ENCODE data around the gene ARHGEF3.

ARHGEF3 gene, protein sequence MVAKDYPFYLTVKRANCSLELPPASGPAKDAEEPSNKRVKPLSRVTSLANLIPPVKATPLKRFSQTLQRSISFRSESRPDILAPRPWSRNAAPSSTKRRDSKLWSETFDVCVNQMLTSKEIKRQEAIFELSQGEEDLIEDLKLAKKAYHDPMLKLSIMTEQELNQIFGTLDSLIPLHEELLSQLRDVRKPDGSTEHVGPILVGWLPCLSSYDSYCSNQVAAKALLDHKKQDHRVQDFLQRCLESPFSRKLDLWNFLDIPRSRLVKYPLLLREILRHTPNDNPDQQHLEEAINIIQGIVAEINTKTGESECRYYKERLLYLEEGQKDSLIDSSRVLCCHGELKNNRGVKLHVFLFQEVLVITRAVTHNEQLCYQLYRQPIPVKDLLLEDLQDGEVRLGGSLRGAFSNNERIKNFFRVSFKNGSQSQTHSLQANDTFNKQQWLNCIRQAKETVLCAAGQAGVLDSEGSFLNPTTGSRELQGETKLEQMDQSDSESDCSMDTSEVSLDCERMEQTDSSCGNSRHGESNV

DNA sequence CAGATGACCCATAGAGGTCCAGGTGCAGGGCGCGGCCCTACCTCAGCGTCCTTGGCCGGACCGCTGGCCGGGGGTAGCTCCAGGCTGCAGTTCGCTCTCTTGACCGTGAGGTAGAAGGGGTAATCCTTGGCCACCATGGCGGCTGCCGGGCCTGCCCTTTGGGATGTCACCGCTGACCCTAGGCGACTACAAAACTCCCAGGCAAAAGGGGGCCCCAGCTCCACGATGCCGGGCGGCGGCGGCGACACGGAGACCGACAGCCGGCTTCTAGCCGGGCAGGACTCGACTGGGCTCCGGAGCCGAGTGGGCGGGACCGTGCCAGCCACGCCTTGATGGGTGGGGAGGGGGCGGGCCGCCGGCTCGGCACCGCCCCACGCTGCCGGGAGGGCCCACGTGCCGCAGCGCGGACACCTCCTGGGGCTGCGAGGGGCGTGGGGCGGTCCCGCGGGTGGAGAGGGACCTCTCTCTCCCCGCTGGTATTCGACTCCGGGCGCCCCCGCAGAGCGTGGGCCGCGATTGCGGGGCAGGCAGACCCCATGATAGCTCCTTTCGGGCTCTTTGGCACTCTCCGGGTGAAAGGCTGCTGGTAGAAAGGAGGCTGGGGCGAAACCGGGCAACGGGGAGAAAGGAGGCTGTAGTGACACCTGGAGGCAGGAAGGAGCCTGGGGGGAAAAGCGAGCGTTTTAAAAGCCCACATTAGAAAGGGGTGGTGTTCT lies at the start of gene ARHGEF3:
Gene ARHGEF3, minus strand, starts transcription at position 288 of the 716 bp plus-strand sequence. Its CDS starts 151 bp downstream, at position 137.
- DNase-seq (ENCODE audit: low read depth) = no peak

DNA sequence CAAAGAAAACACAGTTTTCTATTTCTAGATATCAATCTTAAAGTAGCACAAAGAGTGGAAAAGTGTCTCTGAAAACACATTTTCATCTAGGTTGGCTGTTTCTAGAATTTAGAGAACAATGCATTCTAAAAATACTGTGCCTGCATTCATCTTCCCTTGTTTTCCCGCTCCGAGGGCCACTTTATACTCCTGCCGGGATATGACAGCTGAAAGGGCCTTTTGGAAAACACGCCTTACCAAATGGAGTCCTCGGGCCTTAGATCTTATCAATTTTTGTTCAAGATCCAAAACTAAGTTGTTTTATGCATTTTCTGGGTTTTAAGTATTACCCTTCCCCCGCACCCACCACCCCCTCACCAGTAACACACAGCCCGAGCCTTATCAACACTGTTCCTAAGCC lies 47.9 kb upstream of the ARHGEF3 start:
- no peak for DNase-seq (ENCODE audit: low read depth)

DNA sequence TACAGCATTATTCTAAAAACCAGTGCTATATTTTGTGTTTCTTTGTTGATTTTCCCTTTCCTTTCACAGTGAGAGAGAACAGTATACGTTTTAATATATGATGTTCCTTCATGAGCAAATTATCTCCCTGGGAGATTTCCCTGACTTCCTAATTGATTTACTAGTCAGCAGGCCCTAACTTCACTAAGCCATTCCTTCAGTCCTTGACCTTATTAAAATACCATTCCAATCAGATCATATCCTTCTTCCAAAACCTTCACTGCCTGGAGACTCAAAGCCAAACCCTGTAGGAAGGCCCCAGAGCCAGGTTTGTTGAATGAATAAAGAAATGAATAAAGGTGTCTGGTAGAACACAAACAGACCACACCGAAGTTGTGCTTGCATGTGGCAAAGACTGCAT lies 43.8 kb upstream of the ARHGEF3 start:
- DNase-seq (ENCODE audit: low read depth) = no peak

DNA sequence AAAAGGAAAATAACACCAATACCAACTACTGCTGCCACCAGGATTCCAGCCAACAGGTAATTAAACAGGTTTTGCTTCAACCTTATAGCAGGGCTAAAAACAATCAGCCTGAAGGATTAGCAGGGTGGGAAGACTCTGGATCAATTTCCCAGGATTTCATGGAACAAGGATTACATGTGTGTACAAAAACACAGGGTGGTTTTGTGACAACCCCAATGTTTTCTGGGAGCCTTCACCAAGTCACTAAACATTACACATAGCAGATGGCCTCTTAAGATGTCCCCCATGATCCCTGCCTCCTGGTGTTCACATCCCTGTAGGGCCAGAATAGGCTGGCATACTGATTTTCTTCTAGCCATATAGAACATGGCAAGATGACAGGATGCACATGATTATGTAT lies 42.8 kb upstream of the ARHGEF3 start:
- DNase-seq (ENCODE audit: low read depth) = no peak

DNA sequence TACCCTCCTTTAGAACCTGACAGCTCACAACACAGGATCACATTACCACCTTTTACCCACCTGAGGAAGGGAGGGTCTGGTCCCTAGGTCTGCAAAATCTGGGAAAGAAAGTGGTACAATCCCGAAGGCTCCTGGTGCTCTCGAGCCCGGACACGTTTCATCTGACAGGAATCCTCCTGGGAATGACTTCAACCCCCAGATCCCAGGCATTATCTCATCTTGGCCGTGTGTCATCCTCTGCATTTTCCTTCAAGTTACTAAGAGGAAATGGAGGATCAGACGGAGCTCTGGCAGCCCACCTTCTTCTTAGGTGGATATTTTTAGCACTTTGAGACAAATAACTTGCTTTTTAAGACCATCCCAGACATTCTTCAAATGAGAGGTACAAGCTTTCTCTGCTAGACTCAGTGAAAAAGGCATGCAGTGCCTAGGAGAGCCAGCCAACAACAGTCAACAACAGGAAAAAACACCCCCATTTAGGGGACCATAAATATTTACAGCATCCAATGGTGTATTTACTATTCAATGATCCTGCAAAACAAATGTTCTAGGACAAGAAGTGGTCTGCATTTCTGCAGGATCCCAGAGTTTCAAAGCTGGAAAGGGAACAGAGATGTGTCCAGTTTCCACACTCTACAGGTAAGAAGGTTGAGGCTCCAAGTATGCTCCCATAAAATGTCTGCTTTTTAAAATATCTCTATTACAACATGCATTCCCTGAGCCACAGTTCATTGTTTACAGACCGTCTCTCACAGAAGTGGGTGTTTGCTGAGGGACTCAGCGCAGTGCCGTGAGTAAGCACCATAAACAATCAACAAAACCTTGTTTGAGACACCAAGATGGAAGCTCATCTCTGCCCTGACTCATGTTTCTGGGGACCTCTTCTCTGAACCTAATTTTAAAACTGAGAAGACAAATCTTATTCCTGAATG lies 38.3 kb upstream of the ARHGEF3 start:
- DNase-seq (ENCODE audit: low read depth) = no peak

DNA sequence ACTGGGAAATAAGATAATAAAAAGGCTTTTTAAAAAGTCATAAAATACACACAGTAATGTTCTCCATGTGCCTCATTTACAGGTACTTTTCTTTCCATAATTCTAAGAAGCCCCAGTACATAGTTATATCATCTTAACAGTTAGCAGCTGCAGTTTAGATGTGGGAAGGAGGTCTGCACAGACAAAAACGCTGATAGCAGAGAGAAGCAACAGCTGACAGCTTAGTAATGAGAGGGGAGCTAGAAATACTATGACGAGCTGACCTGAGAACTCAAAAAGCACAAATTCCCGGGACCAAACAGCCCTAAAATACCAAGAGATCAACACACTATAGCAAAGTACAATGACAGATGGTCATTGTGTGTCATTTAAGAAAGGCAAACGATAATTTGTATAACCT lies 36.7 kb upstream of the ARHGEF3 start:
- DNase-seq (ENCODE audit: low read depth) = no peak

DNA sequence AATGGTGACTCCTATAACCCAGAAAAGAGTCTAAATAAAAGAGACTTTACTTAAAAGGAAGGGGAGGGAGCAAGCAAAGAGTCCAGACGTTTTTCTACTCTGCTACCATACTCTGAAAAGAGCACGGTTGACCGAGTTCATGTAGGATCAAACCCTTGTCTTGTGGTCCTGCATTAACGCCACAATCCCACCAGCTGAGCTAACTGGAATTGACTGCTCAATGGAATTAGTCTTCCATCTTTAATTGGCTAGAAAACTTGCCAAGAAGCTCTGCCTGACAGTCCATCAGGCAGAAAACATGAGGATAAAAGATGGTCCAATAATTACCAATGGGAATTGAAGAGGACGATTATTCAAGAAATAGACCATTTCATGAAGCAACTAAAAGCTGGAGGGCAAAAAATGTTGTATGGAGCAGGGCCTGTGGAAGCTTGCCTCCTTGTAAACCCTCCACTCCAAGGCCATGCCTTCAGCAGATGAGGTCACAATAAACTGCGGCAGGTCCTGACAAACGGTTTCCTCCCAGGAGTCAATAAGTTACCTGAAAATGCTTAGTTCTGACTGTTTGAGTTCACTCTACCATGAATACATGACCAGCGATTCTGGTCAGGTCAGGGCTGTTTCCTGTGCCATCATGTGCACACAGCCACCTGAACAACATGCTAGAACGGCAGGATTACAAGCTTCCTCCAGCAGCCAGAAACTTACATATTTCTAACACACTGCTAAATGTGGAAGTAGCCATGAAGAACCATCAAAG lies 35.6 kb upstream of the ARHGEF3 start:
- DNase-seq (ENCODE audit: low read depth) = no peak

DNA sequence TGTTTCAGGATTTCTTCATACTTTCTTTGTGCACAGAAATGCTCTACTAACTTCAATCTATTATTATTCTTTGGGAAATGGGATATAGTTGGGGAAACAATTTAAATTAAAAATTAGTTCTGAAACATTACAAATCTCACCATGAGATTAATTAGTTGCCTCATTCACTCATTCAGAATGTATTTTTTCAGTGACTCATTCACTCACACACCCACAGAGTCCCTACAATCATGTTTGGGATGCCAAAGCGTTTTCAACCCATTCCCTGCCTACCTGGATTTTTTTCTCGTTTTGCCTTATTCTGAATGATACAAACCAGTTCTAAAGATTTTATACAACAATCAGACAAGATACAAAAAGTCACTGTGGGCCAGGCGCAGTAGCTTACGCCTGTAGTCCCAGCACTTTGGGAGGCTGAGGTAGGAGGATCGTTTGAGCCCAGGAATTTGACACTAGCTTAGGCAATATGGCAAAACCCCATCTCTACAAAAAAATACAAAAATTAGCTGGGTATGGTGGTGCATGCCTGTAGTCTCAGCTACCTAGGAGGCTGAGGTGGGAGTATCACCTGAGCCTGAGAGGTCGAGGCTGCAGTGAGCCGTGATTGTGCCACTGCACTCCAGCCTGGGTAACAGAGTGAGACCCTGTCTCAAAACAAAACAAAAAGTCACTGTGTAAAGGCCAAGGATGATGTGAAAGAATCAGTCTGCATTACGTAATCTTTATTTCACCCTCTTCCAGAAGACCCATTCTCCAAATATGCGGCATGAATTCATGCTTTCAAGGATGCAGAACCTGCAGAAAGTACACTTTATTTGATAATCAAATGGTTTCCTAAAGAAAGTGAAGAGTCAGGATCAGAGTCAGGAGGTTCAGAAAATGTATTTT lies 34.8 kb upstream of the ARHGEF3 start:
- DNase-seq (ENCODE audit: low read depth) = no peak

DNA sequence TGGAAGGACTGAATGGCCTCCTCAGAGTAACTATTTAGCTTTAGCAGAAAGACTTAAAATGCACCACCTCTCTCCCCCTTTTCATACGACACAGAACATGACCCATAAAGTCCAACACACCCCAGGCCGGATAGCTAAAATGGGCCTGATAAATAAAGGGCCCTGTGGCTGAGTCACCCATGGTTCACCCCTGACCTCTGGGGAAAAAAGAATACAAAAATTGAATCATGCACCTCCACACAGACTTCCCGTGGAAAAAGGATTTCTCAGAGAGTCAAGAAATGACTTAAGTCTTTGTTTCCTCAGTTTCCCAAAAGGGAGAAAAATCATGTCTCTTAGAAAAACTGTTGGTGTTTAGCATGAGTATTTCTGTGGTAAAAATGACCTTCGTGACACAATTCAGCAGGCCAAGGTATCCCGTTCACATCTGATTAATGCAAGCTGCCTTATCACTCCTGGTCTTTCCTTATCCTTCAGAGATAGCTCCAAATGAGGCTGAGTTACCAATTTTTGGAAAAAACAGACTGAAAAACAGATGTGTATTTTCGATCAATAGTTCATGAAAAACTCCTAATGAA lies 34.0 kb upstream of the ARHGEF3 start:
- no peak for DNase-seq (ENCODE audit: low read depth)

DNA sequence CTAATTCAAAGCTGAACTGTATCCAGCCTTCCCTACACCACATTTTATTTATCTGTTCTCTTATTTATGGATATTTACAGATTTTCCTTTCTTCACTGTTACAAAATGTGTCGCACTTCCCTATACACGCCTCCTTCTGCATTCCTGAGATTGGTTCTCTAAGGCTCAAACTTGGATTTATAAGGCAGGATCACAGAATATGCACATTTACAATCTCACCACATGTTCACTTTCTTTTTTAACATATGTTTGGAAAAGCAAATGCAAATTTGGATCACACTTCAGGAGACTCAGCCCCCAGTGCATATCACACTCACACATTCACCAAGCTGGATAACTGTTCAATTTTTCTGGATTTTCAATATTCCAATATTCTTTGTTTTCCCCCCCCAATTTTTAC lies 31.8 kb upstream of the ARHGEF3 start:
- no peak for DNase-seq (ENCODE audit: low read depth)

DNA sequence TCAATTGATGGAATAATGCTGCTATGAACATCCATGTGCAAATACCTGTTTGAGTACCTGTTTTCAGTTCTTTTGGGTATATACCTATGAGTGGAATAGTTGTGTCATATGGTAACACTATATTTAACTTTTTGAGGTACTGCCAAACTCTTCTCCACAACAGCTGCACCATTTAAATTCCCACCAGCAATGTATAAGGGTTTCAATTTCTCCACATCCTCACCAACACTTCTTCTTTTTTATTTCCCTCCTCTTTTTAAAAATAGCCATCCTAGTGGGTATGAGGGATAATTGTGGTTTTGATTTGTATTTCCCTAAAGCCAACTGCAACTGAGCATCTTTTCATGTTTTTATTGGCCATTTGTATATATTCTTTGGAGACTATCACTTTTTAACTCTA lies 31.3 kb upstream of the ARHGEF3 start:
- DNase-seq (ENCODE audit: low read depth) = no peak

DNA sequence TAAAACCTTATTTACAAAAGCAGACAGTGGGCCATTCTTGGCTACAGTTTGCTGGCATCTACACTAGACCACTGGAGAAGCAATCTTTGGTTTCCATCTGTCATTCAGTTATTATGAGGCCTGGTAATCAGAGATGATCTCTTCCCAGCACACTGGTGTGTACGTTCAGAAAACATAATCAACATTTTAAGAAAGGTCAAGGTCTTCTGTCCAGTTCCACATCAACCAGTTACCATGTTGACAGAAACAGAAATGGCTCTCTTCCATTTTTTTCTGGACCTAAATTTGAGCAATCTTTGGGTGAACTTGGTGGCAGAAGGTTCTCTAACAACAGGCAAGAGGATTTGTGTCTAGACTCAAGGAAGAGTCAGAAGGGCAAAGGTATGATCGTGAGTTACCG lies 29.8 kb upstream of the ARHGEF3 start:
- DNase-seq (ENCODE audit: low read depth) = no peak

DNA sequence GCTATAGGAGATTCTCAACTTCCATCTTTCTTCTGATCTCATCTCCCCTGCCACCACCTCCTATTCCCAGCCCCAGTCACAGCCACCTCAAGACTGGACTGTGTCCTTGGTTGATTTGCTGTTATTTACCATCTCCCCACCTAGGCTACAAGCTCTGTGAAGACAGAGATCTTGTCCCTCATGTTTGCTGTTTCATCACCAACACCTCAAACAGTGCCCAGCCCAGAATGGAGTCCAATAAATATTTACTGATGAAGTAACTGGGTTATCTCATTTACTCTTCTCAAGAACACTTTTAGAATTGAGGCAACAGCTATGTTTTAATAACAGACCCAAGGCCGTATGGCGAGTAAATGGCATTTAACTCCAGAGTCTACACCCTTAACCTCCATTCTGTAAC lies 29.1 kb upstream of the ARHGEF3 start:
- no peak for DNase-seq (ENCODE audit: low read depth)

DNA sequence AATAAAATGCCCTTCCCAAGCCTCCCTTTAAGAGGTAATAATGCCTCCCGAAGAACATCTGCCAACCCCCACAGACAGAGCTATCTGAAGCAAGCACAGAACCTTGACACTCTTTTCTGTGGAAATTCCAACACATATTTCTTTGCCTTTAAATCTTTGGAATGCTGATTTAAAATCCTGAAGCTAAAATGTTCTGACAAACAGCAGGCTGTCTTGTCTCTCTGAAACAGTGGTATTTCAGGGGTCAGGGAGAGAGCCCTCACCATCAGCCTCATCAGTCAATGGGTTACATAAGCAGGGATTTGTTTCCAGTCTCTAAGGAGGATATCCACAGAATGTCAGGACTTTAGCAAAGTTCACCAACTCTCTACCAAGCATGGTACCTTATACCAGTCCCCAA lies 27.8 kb upstream of the ARHGEF3 start:
- no peak for DNase-seq (ENCODE audit: low read depth)

DNA sequence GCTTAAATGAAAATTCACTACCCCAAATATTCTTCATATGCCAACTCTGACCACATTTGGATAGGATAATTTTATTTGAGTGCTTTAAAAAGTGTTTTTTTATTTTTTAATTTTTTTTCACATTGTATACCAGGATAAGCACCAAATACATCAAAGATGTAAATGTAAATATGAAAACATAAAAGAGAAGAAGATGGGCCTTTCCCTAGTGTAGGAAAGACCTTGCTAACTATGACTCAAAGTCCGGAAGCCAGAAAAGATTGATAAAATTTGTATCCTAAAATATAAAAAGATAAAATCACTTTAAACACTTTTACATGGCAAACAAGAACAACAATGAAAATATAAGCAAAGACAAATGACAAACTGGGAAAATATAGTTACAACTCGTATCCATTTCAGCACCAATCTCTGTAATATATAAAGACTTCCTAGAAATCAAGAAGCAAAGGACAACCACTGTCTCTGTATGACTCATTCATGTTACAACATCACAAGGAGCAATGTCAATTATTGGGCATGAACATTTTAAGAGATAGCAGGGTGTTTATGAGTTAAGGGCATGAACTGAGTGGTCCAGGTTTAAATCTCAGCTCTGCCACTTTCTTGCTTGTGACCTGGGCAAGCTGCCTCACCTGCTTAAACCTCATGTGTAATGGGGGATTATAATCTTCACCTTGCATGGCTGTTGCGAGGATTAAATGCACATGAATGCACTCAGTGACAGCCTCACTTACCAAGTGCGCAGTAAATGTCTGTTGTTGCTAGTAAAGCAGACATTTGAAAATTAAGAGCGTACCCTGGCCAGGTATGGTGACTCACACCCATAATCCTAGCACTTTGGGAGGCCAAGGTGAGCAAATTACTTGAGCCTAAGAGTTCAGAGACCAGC lies 25.3 kb upstream of the ARHGEF3 start:
- no peak for DNase-seq (ENCODE audit: low read depth)

DNA sequence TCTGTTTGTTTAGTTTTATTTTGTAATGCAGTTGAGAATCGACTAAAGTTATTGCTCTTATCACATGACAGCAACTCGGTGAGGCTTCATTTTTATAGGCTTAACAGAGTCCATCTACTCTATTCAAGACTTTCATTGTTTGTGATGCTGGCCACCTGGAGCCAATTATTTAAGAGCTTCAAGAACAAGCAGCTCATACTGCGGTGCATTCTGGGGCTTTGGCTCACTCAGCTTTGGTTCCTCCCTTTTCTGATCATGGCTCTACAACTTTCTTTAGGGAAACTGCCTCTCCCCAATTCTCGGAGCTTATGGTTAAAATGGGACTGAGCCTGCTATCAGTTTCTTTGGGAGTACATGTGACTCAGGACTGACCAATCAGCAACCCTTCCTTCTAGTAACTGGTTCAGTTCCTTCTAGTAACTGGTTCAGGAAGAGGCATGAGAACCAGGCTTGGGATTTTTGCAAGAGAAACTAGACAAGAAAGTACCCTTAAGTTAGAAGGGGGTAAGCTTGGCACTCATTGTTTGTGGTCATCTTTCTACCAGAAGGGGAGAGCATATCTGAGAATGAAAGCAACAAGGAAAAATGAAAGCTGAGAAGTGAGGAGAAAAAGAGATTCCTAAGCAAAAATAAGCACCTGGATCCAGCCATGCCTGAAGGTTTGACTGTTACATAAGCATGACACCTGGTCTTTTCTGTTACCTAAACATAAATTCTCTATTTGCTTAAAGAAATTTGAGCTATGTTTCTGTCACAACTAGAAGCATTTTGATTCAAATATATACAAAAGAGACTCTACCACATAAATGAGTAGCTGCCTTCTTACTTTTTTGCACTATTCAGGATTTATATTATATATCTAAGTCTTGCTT lies 24.1 kb upstream of the ARHGEF3 start:
- DNase-seq (ENCODE audit: low read depth) = no peak

DNA sequence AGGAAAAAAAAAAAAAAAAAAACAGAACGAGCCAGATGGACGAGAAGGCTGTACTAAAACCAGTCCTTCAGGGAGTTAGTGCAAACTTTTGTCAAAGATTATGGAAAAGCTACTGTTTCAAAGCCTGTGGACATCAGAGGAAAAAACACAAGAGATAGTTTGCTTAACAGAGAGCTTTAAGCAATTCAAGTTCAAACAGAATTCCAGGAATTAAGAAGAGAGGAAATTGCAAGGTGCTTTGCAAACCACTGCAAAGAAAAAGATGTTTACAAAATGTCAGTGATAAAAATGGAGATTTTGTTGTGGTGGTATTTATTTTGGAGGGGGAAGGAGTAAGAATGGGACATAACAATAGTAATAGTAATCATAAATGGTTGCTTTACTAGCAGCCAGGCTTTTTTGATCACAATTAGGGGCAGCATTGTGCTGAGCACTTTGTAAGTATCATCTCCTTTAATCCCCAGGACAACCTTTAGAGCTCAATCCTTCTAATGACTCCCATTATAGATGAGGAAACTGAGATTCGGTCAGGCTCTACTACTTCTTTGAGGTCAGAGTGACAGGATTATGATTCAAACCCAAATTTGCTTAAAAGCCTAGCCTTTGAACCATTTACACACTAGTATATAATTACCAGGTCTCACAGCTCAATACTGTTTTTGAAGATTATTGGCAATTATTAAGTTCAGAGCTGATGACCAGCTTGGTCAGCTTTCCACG lies 22.4 kb upstream of the ARHGEF3 start:
- no peak for DNase-seq (ENCODE audit: low read depth)

Measured in CMK (cell line).